ENCODE measurements around the gene DLL4.

DLL4 gene

GRCh38 chr15:40900256-40901052 is 28.7 kb upstream of the DLL4 start:
- Histone ChIP-seq H3K36me3 (ENCODE audit: insufficient read depth, low read length) (peaks cover 18% of the 10 kb centered on the region), H3K4me1 (ENCODE audit: insufficient read depth, low read length) (no peaks in the 10 kb centered on the region), H3K9ac (ENCODE audit: low read depth, low read length) (no peak overlapping the region)

DNA sequence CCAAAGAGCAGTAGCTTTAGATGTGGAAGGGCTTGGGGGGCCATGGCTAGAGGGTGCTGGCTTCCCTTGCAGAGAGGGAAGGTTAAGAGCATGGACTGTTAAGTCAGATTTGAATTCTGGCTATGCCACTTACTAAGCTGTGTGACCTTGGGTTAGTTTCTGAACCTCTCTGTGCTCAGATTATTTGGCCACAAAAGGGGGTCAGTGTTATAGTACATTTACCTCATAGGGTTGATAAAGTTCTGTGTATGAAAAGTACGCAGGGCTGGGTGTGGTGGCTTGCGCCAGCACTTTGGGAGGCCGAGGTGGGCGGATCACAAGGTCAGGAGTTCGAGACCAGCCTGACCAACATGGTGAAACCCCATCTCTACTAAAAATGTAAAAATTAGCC is 28.1 kb upstream of the DLL4 start:
- peaks cover 3% of the 10 kb centered on the region; the same call in 1 of the 2 replicates for H3K4me1 ChIP-seq (ENCODE audit: insufficient read depth, low read length)
- no peaks in the 10 kb centered on the region for H3K9me3 ChIP-seq (ENCODE audit: control insufficient read depth, insufficient read depth, low read length)
- peaks cover 18% of the 10 kb centered on the region for H3K36me3 ChIP-seq (ENCODE audit: insufficient read depth, low read length)
- no peak overlapping the region for H3K9ac ChIP-seq (ENCODE audit: low read depth, low read length)

More at GRCh38 chr15:40900256-40901052, 28.7 kb upstream of the DLL4 start:
- no peaks in the 10 kb centered on the region for H3K9me3 ChIP-seq (ENCODE audit: control insufficient read depth, insufficient read depth, low read length)

- peaks cover 3% of the 10 kb centered on the region; the same call in 1 of the 2 replicates for H3K4me1 ChIP-seq (ENCODE audit: insufficient read depth, low read length)
- H3K9me3 ChIP-seq (ENCODE audit: control insufficient read depth, insufficient read depth, low read length): no peaks in the 10 kb centered on the region
- no peak overlapping the region for H3K9ac ChIP-seq (ENCODE audit: low read depth, low read length)
- peaks cover 18% of the 10 kb centered on the region for H3K36me3 ChIP-seq (ENCODE audit: insufficient read depth, low read length)
Observed at GRCh38 chr15:40902605-40903561, 26.3 kb upstream of the DLL4 start.

- Histone ChIP-seq H3K36me3 (ENCODE audit: insufficient read depth, low read length) (peaks cover 13% of the 10 kb centered on the region), H3K9me3 (ENCODE audit: control insufficient read depth, insufficient read depth, low read length) (no peaks in the 10 kb centered on the region), H3K9ac (ENCODE audit: low read depth, low read length) (no peak overlapping the region), H3K4me1 (ENCODE audit: insufficient read depth, low read length) (peaks cover 3% of the 10 kb centered on the region; the same call in 1 of the 2 replicates)
Observed at GRCh38 chr15:40904552-40905201, 24.5 kb upstream of the DLL4 start.

- Histone ChIP-seq H3K4me1 (ENCODE audit: insufficient read depth, low read length) (peaks cover 10% of the 10 kb centered on the region; the same call in 1 of the 2 replicates), H3K9ac (ENCODE audit: low read depth, low read length) (peak overlapping the region; percentile 13; the same call in 1 of the 2 replicates), H3K9me3 (ENCODE audit: control insufficient read depth, insufficient read depth, low read length) (no peaks in the 10 kb centered on the region), H3K36me3 (ENCODE audit: insufficient read depth, low read length) (peaks cover 4% of the 10 kb centered on the region)
Observed at GRCh38 chr15:40906091-40906990, 22.8 kb upstream of the DLL4 start.

DNA sequence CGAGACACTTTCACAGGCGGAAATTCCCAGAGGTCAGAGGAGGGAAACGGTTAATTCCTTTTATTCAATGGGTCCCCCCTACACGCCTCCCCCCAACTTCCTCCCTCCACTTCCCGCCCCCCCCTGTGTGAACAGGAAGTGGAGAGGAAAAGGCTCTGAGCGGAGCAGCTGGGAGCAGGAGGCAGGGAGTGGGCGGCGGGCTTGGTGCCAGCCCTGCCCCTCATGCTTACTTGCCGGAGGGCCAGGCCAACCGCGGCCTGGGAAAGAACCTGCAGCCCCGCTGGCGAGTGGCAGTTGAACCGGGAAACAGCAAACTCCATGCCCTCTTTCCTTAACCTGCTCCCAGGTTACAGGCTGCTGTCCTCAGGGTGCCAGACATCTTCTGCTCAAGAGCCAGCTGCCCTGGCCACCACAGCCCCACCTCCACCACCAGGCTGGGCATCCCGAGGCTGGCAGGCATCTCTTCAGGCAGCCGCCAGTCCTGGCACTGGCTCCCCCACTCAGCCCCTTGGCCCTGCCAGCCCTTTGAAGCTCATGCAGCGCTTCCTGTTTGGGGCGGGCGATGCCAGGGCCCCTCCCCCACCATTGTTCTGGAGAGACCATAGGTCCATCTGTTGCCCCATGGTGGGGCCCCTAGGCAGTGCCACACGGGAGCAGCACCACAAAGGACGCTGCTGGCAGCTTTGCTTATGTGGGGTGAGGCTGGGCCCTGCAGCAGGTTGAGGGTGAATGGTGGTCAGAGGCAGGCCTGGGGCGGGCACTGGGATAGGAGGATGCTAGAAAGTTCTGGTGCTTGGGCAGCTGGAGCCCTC is 21.9 kb upstream of the DLL4 start:
- H3K9me3 ChIP-seq (ENCODE audit: control insufficient read depth, insufficient read depth, low read length): no peaks in the 10 kb centered on the region
- H3K36me3 ChIP-seq (ENCODE audit: insufficient read depth, low read length): peaks cover 4% of the 10 kb centered on the region
- H3K4me1 ChIP-seq (ENCODE audit: insufficient read depth, low read length): peaks cover 10% of the 10 kb centered on the region; the same call in 1 of the 2 replicates
- peak overlapping the region; percentile 13; the same call in 1 of the 2 replicates for H3K9ac ChIP-seq (ENCODE audit: low read depth, low read length)

DNA sequence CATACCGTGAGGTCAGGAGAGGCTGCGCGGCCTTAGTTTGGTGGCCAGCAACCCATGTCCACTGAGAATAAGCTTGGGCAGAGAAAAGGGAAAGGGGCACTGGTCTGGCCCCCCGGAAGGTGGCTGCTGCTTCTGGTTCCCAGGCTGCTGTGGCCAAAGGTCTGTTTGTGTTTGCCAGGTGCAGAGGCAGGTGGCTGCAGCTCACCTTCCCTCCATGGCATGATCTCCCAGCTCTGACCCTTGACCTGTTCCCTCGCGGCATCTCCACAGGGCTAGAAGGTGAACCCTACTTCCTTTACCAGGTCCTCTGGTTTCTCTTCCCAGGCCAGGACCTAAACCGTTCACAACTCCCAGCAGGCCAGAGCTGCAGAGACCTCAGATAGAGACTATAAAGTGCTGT is 21.0 kb upstream of the DLL4 start:
- H3K9ac ChIP-seq (ENCODE audit: low read depth, low read length): no peak overlapping the region
- peaks cover 16% of the 10 kb centered on the region; the same call in 1 of the 2 replicates for H3K4me1 ChIP-seq (ENCODE audit: insufficient read depth, low read length)
- H3K36me3 ChIP-seq (ENCODE audit: insufficient read depth, low read length): no peaks in the 10 kb centered on the region; the same call in 1 of the 2 replicates
- H3K9me3 ChIP-seq (ENCODE audit: control insufficient read depth, insufficient read depth, low read length): no peaks in the 10 kb centered on the region

DNA sequence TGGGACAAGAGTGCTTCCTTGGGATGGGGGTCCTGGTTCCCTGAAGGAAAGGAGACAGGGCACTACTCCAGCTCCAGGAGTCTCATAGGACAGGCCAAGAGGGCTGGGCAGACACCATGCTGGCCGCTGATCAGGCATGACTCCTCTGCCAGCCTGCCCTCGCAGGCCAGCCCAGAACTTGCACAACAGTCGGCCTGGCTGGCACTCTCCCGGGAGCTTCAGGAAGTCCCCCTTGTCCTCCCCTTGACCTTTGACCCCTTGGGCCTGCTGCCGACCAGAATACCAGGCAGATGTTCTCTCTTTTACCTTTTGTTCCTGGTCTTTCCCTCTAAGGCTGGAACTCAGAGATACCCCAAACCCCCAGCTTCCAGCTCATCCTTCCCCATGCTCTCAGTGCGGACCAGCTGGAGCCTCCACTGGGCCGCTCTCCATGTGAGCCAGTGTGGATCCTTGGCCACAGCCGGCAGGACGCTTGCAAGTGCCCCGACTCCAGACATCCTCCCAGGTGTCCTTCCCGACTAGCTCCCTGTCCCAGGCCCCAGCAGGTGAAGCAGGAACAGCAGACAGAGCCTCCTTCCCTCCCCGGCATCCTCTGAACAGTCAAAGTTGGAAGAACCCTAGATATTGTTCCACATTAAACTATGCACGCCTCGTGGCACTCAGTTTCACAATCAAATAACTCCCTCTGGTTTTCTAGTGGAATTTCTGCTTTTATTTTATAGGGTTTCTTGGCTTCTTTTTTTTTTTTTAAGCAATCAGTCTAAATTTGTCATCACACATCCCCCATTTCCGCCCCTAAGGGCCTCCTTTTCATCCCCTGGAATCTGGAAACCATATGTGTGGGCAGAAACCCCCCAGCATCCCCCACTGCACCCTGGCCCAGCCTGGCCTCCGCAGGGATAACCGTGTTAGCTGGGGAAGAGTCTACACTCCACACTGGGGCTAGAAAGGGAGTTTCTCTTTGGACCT is 19.2 kb upstream of the DLL4 start:
- no peak overlapping the region for H3K9ac ChIP-seq (ENCODE audit: low read depth, low read length)
- H3K36me3 ChIP-seq (ENCODE audit: insufficient read depth, low read length): no peaks in the 10 kb centered on the region; the same call in 1 of the 2 replicates
- H3K9me3 ChIP-seq (ENCODE audit: control insufficient read depth, insufficient read depth, low read length): no peaks in the 10 kb centered on the region
- peaks cover 22% of the 10 kb centered on the region; the same call in 1 of the 2 replicates for H3K4me1 ChIP-seq (ENCODE audit: insufficient read depth, low read length)

- no peaks in the 10 kb centered on the region for H3K9me3 ChIP-seq (ENCODE audit: control insufficient read depth, insufficient read depth, low read length)
- H3K36me3 ChIP-seq (ENCODE audit: insufficient read depth, low read length): no peaks in the 10 kb centered on the region
- H3K9ac ChIP-seq (ENCODE audit: low read depth, low read length): no peak overlapping the region
- H3K4me1 ChIP-seq (ENCODE audit: insufficient read depth, low read length): peaks cover 20% of the 10 kb centered on the region; the same call in 1 of the 2 replicates
Observed at GRCh38 chr15:40911141-40911540, 18.0 kb upstream of the DLL4 start.

- no peaks in the 10 kb centered on the region for H3K9me3 ChIP-seq (ENCODE audit: control insufficient read depth, insufficient read depth, low read length)
- peaks cover 20% of the 10 kb centered on the region; the same call in 1 of the 2 replicates for H3K4me1 ChIP-seq (ENCODE audit: insufficient read depth, low read length)
- H3K36me3 ChIP-seq (ENCODE audit: insufficient read depth, low read length): no peaks in the 10 kb centered on the region
- no peak overlapping the region for H3K9ac ChIP-seq (ENCODE audit: low read depth, low read length)
Observed at GRCh38 chr15:40911693-40912092, 17.4 kb upstream of the DLL4 start.

- Histone ChIP-seq H3K4me1 (ENCODE audit: insufficient read depth, low read length) (peaks cover 20% of the 10 kb centered on the region; the same call in 1 of the 2 replicates), H3K9me3 (ENCODE audit: control insufficient read depth, insufficient read depth, low read length) (no peaks in the 10 kb centered on the region), H3K9ac (ENCODE audit: low read depth, low read length) (no peak overlapping the region), H3K36me3 (ENCODE audit: insufficient read depth, low read length) (no peaks in the 10 kb centered on the region)
Observed at GRCh38 chr15:40912478-40912877, 16.7 kb upstream of the DLL4 start.

DNA sequence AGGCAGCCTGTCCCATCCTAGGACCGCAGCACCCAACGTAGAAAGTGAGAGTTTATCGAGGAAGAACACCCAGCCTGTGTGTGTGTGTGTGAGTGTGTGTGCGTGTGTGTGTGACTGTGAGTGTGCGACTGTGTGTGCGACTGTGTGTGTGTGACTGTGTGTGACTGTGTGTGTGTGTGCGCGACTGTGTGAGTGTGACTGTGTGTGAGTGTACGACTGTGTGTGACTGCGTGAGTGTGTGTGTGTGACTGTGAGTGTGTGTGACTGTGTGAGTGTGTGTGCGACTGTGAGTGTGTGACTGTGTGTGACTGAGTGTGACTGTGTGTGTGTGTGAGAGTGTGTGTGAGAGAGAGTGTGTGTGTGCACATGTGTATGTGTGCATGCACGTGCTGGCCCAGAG is 15.1 kb upstream of the DLL4 start:
- no peaks in the 10 kb centered on the region for H3K9me3 ChIP-seq (ENCODE audit: control insufficient read depth, insufficient read depth, low read length)
- H3K36me3 ChIP-seq (ENCODE audit: insufficient read depth, low read length): no peaks in the 10 kb centered on the region
- H3K9ac ChIP-seq (ENCODE audit: low read depth, low read length): no peak overlapping the region
- H3K4me1 ChIP-seq (ENCODE audit: insufficient read depth, low read length): peaks cover 20% of the 10 kb centered on the region; the same call in 1 of the 2 replicates

All from ES-I3 (cell line).